ENCODE data around the gene PLCD3.

The PLCD3 gene

GRCh38 chr17:45149669-45150664 is 17.7 kb upstream of the PLCD3 start:
- DNase-seq: peak; percentile 49

GRCh38 chr17:45149037-45149668 is 16.8 kb upstream of the PLCD3 start:
- DNase-seq: peak; percentile 83

DNA sequence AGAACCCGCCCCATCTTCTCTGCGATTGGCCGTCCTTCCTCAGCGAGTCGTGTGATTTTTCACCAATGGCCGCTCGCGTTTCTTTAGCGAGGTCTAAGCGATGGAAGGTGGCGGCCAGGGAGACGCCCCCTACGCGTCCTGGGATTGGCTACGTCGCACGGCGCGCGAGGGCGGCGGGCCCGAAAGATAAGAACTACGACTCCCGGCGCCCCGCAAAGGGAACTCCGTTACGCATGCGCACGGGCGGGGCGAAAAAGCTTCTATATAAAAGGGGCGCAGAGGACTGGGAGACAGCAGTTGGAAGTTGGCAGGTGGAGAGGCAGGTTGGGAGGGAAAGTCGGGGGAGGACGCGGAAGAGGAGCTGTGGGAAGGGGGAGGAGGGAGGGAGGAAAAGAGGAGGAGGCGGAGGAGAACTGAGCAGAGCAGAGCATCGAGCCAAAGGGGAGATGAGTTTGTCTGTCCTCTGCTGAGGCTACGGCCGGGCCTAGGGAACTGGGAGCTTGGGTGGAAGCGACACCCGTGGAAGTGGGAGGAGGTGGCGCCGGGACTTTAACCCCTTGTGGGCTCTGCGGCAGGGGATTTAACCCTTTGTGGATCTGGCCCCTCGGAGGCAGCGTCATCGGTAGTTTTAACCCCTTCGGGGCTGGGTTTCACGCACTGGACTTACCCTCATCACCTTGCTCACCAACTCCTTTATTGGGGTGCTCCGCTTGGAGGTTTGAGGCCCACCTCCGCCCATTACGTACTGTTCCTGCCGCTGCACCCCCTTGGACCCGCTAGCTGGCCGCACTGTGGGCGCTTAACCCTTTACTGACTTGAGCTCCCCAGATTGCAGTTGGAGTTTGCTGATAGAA is 16.1 kb upstream of the PLCD3 start, which contains the start of gene HEXIM1:
Gene HEXIM1, plus strand, starts transcription at position 293 of the 854 bp plus-strand sequence. CDS start 716 bp downstream, outside the sequence.
- peak; percentile 100 for DNase-seq

GRCh38 chr17:45147581-45148182 is 15.4 kb upstream of the PLCD3 start:
- peak; percentile 95 for DNase-seq

DNA sequence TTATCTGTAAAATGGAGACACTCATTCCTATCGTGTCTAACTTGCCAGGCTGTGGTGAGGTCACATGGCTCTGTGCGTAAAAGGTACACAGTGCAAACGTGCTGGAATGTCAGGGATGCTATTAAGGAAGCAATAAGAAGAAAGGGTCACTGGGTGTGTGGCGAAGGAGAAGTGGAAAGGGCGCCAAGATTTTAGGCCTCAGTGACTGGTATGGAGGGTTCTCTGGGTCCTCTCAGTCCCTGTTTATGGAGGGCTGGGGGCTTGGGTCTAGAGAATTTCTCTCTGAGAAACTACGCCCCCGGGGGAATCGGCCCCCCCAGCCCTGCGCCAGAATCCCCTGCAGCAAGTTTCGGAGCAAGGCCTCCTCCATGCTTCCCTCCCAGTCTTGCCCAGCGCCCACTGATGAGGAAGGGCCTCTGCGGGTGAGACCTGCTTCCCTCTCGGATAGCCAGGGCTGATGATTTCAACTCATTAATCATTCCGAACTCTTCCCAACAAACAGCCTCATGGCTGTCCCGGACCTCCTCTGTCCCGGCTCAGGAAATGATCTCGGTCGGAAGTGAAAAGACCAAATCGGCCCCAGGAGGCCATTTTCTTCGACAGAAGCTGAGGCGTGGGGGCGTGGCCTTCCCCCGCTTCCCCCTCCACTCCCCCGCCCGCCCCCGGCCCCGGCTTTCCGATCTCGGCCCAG is 14.7 kb upstream of the PLCD3 start:
- DNase-seq: peak; percentile 80

DNA sequence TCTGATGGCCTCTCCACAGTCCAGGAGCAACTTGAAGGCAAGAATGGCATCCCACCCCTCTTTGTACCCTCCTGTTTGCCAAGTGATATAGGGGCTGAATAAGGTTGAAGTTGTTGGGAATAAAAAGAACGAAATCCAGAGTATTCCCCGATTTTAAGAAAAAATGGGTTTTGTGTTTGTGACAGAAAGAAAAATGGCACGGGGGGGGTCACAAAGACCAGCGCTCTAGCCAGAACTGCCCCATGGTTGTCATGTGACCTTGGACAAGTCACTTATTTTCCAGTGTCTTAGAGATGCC is 14.2 kb upstream of the PLCD3 start:
- DNase-seq: no peak

GRCh38 chr17:45146166-45146565 is 13.9 kb upstream of the PLCD3 start:
- no peak for DNase-seq

GRCh38 chr17:45145035-45145389 is 12.7 kb upstream of the PLCD3 start:
- DNase-seq: no peak

DNA sequence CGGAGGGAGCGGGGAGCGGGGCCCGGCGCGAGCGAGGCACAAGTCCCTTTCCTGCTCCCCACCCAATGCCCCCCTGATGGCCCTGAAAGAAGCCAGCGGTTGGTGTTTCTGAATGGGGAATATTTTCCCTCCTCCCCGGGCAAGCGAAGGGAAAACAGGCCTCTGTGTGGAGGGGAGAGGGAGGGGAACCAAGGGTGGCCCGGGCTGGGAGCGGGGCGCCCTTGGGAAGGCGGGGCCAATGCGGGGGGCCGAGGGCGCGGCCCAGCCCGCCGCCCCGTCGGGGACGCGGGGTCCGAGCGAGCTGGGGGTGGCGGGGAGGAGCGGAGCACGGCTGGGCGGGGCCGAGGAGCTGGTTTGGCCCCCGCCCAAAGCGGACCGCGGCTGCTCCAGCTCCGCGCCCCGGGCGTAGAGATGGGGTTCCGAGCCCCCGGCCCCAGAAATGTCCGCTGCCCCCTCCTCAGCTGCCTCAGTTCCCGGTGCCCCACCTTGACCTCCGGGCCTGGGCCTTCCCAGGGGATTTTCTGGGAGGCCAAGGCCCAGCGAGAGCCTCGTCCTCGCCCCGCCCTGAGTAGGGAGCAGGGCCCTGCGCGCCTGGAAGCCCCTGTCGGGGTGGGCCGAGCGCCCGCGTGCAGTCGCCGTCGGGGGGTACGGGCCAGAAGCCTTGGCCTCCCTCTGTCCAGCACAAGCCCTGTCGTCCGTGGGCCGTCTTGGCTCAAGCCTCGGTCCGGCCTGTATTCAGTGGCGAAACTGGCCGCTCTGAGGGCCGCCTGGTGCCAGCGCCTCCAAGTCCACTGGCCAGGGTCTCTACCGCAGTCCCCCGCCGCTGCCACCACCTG is 12.1 kb upstream of the PLCD3 start:
- peak; percentile 54 for DNase-seq

GRCh38 chr17:45143767-45144198 is 11.5 kb upstream of the PLCD3 start:
- DNase-seq: peak; percentile 47

DNA sequence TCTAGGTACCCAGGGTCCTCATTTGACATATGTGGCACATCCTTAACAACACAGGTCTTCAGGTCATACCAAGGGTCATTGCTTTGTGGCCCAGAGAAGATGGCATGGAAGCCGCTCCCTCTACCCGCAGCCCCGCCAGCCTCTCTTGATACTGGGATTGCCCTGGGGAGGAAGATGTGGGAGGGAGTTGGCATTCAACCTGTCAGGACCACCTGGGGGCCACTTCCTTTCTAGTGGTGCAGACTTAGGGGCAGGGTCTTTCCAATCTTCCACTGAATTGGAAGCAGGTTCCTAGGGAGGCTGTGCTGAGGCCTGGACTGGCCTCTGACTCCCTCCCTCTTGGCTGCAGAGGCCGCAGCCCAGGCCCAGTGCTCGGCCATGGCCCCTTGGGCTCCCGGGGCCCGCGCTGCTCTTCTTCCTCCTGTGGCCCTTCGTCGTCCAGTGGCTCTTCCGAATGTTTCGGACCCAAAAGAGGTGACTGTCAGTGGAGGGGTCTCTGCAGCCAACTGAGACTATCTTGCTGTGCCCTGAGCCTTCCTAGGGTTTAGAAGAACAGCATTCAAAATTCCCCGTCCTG is 10.9 kb upstream of the PLCD3 start:
- no peak for DNase-seq

GRCh38 chr17:45139533-45139920 is 7.2 kb upstream of the PLCD3 start:
- DNase-seq: no peak

DNA sequence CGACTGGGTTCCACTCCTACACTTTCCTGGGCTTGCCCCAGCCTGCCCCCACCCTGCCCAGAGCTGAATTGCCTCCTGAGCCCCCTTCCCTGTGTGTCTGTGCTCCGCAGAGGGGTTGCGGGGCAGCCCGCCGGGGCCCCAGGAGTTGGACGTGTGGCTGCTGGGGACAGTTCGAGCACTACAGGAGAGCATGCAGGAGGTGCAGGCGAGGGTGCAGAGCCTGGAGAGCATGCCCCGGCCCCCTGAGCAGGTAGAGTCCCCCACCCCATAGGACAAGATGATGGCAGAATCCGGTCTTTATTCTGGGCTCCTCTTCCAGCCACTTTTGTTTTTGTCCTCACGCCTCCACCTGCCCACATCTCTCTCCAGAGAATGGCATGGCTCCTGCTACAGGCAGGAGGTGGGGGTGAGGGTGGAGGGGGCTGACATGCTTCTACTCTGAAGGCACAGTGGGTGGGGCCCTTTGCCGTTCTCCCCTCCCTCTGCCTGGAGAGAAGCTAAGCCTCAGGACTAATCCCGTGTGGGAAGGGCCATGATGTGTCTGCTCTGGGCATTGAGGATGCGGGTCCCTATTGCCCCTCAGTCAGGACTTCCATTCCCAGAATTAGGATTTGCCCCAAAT is 6.7 kb upstream of the PLCD3 start:
- DNase-seq: no peak

DNA sequence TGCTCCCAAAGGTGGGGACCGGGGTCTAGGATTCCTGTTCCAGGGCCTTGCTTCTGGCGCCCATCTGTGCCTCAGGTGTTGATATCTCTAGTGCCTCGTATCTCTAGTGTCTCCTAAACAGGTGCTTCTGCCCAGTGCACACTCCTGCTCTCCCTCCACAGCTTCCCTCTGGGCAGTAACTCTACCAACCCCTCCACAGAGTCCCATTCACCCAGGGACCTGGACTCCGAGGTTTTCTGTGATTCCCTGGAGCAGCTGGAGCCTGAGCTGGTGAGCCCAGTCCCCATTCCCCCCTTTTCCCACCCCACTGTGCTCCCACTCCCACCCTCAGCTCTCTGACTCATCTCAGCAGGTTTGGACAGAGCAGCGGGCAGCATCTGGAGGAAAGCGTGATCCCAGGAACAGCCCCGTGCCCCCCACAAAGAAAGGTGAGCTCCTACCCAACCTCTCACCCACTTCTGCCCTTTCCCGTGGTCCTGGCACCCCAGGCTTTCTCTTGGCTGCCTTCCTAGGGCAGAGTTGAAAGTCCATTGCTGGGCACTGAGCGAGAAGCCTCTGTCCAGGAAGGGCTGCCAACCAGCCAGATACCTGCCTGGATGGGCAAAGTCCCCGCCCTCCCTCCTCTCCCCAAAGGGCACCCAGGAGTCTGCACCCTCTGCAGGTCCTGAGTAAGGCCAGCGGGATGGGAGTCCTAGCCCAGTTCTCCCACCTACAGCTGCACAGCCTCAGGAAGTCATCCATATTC is 5.4 kb upstream of the PLCD3 start:
- DNase-seq: no peak

DNA sequence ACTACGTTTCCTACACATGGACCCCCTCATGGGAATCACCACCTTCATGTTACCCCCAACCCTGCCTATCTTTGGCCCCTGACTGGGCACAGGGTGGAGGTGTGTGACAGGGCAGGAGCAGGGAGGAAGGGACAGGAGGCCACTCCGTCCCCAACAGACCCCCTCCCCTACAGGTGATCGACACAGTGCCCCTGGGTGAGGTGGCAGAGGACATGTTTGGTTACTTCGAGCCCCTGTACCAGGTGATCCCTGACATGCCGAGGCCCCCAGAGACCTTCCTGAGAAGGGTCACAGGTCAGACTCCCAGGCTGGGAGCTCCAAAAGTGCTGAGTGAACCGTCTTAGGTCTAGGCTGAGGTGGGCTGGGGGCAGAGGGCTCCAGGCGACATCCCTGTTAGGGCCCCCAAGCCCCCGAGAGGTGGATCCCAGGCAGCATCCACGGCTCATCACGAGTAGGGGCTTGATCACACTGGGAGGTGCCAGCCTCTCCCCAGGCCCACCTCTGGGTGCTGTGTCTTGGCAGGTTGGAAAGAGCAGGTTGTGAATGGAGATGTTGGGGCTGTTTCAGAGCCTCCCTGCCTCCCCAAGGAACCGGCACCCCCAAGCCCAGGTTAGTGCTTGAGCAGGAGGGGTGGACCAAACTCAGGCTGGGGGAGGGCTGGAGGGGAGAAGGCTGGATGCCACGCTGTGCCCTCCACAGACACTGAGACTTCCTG is 4.7 kb upstream of the PLCD3 start:
- no peak for DNase-seq

DNA sequence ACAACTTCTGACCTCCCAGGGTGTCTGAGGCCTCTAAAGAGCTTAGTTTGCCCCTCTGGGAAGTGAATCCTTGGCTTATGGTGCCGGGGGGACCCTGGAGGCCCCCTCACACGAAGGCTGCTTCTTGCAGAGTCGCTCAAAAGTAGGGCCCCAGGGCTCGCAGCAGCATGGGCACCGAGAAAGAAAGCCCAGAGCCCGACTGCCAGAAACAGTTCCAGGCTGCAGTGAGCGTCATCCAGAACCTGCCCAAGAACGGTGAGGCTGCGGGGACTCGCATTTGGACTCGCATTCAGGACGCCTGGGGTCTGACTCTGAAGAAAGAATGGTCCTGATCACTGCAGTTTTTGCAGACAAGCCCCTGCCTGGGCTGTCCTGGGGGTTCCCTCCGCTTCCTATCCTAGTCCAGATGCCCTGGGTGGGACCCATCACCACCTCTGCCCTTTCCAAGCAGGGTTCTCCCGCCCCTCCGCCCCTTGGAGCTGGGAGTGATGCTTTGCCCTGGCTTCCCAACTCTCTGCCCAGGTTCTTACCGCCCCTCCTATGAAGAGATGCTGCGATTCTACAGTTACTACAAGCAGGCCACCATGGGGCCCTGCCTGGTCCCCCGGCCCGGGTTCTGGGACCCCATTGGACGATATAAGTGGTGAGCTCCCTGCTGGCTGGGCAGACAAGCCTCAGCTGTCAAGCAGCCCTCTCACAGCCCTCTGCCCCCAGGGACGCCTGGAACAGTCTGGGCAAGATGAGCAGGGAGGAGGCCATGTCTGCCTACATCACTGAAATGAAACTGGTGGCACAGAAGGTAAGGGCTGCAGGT is 3.9 kb upstream of the PLCD3 start:
- no peak for DNase-seq

DNA sequence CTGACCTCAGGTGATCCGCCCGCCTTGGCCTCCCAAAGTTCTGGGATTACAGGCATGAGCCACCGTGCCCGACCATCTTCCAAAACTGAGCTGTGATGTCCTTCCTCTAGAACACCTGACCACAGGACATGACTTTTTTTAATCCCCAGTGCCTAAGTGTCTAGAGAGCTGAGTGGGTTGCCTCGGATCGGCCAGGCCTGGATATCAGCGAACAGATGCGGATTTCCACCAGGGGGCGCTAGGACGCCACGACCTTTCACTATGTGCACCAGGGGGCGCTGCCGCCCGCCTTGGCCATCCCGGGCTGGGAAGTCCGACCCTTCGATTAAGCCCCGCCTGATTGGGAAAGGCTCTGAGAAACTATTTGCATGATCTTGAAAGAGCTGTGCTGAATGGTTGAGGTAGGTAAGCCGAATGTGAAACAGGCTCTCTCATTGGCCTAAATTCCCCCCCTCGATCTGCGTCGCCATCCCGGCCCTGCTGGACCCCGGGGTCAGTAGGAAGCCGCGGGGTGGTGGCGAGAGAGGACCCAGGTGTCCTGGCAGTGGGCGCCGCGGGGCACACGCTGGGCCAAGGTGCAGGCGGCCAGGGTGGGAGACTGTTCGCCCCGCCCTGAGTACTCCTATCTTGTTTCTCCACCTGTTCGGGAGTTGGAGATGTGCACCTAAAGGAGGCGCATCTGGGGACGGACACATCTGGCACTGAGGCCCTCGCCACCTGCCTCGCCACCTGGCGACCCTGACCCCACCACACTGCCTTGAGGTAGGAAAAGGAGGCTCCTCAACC is 3.1 kb upstream of the PLCD3 start, which contains the start of gene ACBD4:
Gene ACBD4, plus strand, starts transcription at position 496 of the 786 bp plus-strand sequence. CDS start 458 bp downstream, outside the sequence.
- DNase-seq: peak; percentile 99
